DMS114 treated with DMSO at 0.1 percent for 48 hours (cell line): Measurements from ENCODE around the gene FMN2.

ENCODE experiments used
- DNase-seq: peaks from one replicate; lab custom pipeline; 2025; ENCODE audit not compliant: unreplicated experiment; lab: John Stamatoyannopoulos, UW

Gene FMN2

DNA sequence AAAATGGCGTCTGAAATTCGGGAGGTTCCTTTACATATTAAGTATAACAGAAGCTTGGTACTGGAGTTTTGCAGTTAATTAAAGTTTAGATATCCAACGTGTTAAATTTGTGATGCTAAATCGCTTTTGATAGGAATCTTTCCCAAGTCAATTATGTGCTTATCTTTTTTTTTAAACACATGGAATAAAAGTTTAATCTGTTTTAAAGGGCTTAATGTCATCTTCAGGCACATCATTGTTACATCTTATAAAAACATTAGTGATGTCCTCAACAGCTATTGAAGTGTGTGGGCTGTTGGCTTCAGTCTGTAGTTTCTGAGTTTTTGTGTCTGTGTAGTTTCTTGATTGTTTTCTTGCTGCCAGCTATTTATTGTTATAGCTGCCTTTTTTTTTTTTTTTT is 5.3 kb downstream of the FMN2 start:
- no peak for DNase-seq

GRCh38 chr1:240098534-240098933 is 6.9 kb downstream of the FMN2 start:
- DNase-seq = no peak

- no peak for DNase-seq
Measured at GRCh38 chr1:240099329-240099728, 7.6 kb downstream of the FMN2 start.

GRCh38 chr1:240099748-240100147 is 8.1 kb downstream of the FMN2 start:
- no peak for DNase-seq

GRCh38 chr1:240100371-240100934 is 8.8 kb downstream of the FMN2 start:
- no peak for DNase-seq

- no peak for DNase-seq
Measured at GRCh38 chr1:240101306-240101705, 9.6 kb downstream of the FMN2 start.

DNA sequence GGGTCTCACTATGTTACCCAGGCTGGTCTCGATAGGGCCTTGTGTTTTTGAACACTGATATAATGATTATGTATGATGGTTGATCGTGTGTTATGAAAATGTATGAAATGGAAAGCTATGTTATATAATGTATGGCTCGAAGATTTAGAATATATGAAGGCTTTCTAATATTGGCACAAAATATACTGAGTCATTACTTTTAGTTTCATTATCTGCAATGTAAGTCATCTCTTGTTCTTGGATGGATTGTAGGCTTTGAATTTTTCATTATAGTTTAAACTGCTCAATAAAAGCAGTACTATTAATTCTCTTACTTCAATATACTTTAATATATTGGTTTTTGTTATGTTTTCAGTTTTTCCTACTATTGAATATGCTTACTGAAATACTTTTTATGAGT is 10.1 kb downstream of the FMN2 start:
- DNase-seq = no peak

- DNase-seq = no peak
Measured at GRCh38 chr1:240104672-240105071, 13.0 kb downstream of the FMN2 start.

GRCh38 chr1:240107058-240107684 is 15.5 kb downstream of the FMN2 start:
- DNase-seq = no peak

- no peak for DNase-seq
Measured at GRCh38 chr1:240109130-240109529, 17.4 kb downstream of the FMN2 start.

GRCh38 chr1:240109920-240110636 is 18.4 kb downstream of the FMN2 start:
- no peak for DNase-seq

DNA sequence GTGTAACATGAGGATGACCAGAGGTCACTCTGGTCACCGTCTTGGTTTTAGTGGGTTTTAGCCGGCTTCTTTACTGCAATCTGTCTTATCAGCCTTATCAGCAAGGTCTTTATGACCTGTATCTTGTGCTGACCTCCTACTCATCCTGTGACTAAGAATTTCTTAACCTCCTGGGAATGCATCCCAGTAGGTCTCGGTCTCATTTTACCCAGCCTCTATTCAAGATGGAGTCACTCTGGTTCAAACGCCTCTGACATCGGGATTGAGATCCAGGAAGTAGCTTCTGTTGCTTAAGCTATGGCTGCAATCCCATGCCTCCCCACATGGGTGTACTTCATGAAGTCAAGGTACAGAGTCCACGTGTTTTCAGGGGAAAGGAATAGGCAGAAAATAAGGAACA is 19.9 kb downstream of the FMN2 start:
- DNase-seq = no peak

DNA sequence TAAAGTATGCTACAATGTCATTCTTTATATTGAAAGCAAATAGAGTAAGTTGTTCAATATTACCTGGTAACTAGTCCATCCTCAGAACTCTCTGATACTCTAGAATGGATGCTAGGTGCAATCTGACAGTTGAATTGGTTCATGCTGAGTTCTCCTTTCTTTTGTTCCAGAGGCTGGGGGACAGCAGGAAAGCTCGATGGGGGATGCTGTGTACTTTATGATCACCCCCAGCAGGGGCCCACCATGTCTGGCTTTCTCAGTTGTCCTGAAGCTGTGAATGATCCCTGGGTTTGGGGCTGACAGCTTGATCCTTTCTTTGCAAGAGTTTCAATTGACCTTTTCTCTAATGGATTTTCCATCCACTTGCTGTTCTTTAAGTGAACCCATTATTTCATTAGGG is 22.5 kb downstream of the FMN2 start:
- no peak for DNase-seq

DNA sequence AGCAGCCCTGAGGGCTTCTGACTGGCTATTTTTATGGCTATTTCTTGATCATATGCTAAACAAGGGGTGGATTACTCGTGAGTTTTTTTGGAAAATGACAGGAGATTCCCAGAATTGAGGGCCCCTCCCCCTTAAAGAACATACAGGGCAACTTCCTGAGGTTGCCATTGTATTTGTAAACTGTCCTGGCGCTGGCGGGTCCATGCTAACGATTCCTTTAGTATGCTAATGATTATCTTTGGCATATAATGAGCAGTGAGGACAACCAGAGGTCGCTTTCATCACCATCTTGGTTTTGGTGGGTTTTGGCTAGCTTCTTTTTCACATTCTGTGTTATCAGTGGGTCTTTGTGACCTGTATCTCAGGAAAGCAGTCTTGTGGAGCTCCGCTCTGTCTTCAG is 24.1 kb downstream of the FMN2 start:
- no peak for DNase-seq

GRCh38 chr1:240116831-240117769 is 25.4 kb downstream of the FMN2 start:
- DNase-seq = no peak

- no peak for DNase-seq
Measured at GRCh38 chr1:240117930-240118329, 26.2 kb downstream of the FMN2 start.

- no peak for DNase-seq
Measured at GRCh38 chr1:240122639-240123613, 31.2 kb downstream of the FMN2 start.

- DNase-seq = no peak
Measured at GRCh38 chr1:240126821-240127220, 35.1 kb downstream of the FMN2 start.

DNA sequence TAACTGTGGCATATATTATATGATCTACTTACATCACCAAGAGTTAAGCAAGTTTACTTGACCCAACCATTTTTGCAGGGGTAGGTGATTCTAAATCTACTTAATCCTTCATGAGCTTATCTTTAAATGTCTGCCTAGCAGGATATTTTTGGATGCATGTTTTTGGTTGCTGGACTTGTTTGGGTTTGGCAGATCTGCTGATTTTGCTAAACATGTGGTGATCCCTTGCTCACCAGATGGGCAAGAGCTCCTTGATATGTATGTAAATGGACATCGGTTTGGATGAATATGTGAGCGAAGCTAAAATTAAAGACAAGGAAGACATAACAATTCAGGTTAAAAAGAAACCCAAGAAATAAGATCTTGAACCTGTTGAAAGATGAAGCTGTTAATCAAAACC is 36.7 kb downstream of the FMN2 start:
- no peak for DNase-seq

DNA sequence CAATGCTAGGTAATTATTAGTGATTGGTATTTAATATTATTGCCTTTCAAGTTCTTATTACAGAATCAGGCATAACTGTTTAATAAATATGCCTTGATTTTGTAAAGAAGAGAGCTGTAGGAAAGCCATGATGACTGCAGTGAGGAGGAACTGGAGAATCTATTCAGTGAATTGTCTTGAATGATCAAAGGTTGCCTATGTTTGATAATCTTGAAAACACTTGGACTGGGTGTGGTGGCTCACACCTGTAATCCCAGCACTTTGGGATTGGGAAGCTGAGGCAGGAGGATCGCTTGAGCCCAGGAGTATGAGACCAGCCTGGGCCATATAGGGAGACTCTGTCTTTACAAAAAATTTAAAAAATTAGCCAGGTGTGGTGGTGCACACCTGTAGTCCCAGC is 42.4 kb downstream of the FMN2 start:
- no peak for DNase-seq
